ENCODE data around the gene MALRD1. TPM values are rescaled to one million over a fixed set of nuclear protein-coding genes. Genes with fewer than 3 reads are reported as not detected.

The MALRD1 gene
- total RNA-seq, 1 experiment from 2014 or later = 8.2 TPM

- CTCF ChIA-PET = no interaction called here
- DNase-seq = no peak
Measured at GRCh38 chr10:19449860-19450259, 401.3 kb downstream of the MALRD1 start.

GRCh38 chr10:19451356-19451755 lies 402.8 kb downstream of the MALRD1 start:
- Histone ChIP-seq H3K27me3 (replicated peaks; ENCODE audit: control insufficient read depth, insufficient read depth, low read length) (no peaks in the 10 kb centered on the region), H3K9me3 (0 out of 2 replicates have a peak, but pooled peaks cover 3% of the 10 kb centered on the region), H3K4me3 (ENCODE audit: low read depth, low read length) (no peak overlapping the region), H3K36me3 (ENCODE audit: control insufficient read depth, insufficient read depth, low read length) (no peaks in the 10 kb centered on the region), H3K4me1 (no peaks in the 10 kb centered on the region)
- no peak overlapping the region for H3K4me3 Mint-ChIP-seq (ENCODE audit: unreplicated experiment)
- no peak overlapping the region for H3K27ac Mint-ChIP-seq (ENCODE audit: unreplicated experiment)
- H3K9me3 Mint-ChIP-seq (ENCODE audit: unreplicated experiment) = no peaks in the 10 kb centered on the region
- intact Hi-C loops (cut with micrococcal nuclease; ENCODE audit: unreplicated experiment) = no loop called here
- ChIA-PET POLR2A (no interaction called here), CTCF (no interaction called here)
- no peaks in the 10 kb centered on the region for H3K4me1 Mint-ChIP-seq (ENCODE audit: low read depth, unreplicated experiment)
- DNase-seq = no peak
- H3K36me3 Mint-ChIP-seq (ENCODE audit: insufficient read depth, unreplicated experiment) = no peaks in the 10 kb centered on the region
- BruUV-seq (replicated peaks) = no TSS peak
- TF ChIP-seq CTCF (IDR thresholded peaks at IDR 0.05; ENCODE audit: insufficient read depth in 1 of 2, low read depth in 1 of 2, low read length in 1 of 2, severe bottlenecking in 1 of 2, unreplicated experiment in 1 of 2) = no peak
- no peaks in the 10 kb centered on the region for H3K27me3 Mint-ChIP-seq (ENCODE audit: insufficient read depth, unreplicated experiment)

More at GRCh38 chr10:19449860-19450259, 401.3 kb downstream of the MALRD1 start:
- H3K36me3 ChIP-seq (ENCODE audit: control insufficient read depth, insufficient read depth, low read length) = no peaks in the 10 kb centered on the region
- no peak for TF ChIP-seq CTCF (IDR thresholded peaks at IDR 0.05; ENCODE audit: insufficient read depth in 1 of 2, low read depth in 1 of 2, low read length in 1 of 2, severe bottlenecking in 1 of 2, unreplicated experiment in 1 of 2)
- BruUV-seq (replicated peaks) = no TSS peak
- H3K4me3 Mint-ChIP-seq (ENCODE audit: unreplicated experiment) = no peak overlapping the region
- no peak overlapping the region for H3K27ac Mint-ChIP-seq (ENCODE audit: unreplicated experiment)
- POLR2A ChIA-PET = no interaction called here
- no peaks in the 10 kb centered on the region for H3K4me1 ChIP-seq
- H3K9me3 Mint-ChIP-seq (ENCODE audit: unreplicated experiment) = no peaks in the 10 kb centered on the region
- intact Hi-C loops (cut with micrococcal nuclease; ENCODE audit: unreplicated experiment) = no loop called here
- H3K4me1 Mint-ChIP-seq (ENCODE audit: low read depth, unreplicated experiment) = no peaks in the 10 kb centered on the region
- no peaks in the 10 kb centered on the region for H3K27me3 Mint-ChIP-seq (ENCODE audit: insufficient read depth, unreplicated experiment)
- H3K36me3 Mint-ChIP-seq (ENCODE audit: insufficient read depth, unreplicated experiment) = no peaks in the 10 kb centered on the region
- no peak overlapping the region for H3K4me3 ChIP-seq (ENCODE audit: low read depth, low read length)
- no peaks in the 10 kb centered on the region for H3K9me3 ChIP-seq
- no peaks in the 10 kb centered on the region for H3K27me3 ChIP-seq (replicated peaks; ENCODE audit: control insufficient read depth, insufficient read depth, low read length)

- Mint-ChIP-seq H3K4me3 (ENCODE audit: unreplicated experiment) (no peak overlapping the region), H3K4me1 (ENCODE audit: low read depth, unreplicated experiment) (no peaks in the 10 kb centered on the region), H3K36me3 (ENCODE audit: insufficient read depth, unreplicated experiment) (no peaks in the 10 kb centered on the region), H3K9me3 (ENCODE audit: unreplicated experiment) (no peaks in the 10 kb centered on the region), H3K27ac (ENCODE audit: unreplicated experiment) (no peak overlapping the region), H3K27me3 (ENCODE audit: insufficient read depth, unreplicated experiment) (no peaks in the 10 kb centered on the region)
- DNase-seq = no peak
- ChIA-PET POLR2A (no interaction called here), CTCF (no interaction called here)
- intact Hi-C loops (cut with micrococcal nuclease; ENCODE audit: unreplicated experiment) = no loop called here
- no TSS peak for BruUV-seq (replicated peaks)
- no peak for TF ChIP-seq CTCF (IDR thresholded peaks at IDR 0.05; ENCODE audit: insufficient read depth in 1 of 2, low read depth in 1 of 2, low read length in 1 of 2, severe bottlenecking in 1 of 2, unreplicated experiment in 1 of 2)
- 0 out of 2 replicates have a peak, but pooled peaks cover 3% of the 10 kb centered on the region for H3K9me3 ChIP-seq
- H3K4me1 ChIP-seq = no peaks in the 10 kb centered on the region
- H3K4me3 ChIP-seq (ENCODE audit: low read depth, low read length) = no peak overlapping the region
- H3K36me3 ChIP-seq (ENCODE audit: control insufficient read depth, insufficient read depth, low read length) = no peaks in the 10 kb centered on the region
- no peaks in the 10 kb centered on the region for H3K27me3 ChIP-seq (replicated peaks; ENCODE audit: control insufficient read depth, insufficient read depth, low read length)
Measured at GRCh38 chr10:19451937-19452336, 403.3 kb downstream of the MALRD1 start.
